ENCODE measurements around the gene EXT2. TPM values are rescaled to one million over a fixed set of nuclear protein-coding genes. Genes with fewer than 3 reads are reported as not detected.

Gene EXT2
- total RNA-seq = 106 to 116 TPM (median 108 TPM) in 3 replicates
- long read RNA-seq, transcript EXT2-210 (14 exons, 3,136 nt) = major isoform, 230 of 275 reads
- long read RNA-seq, partial matches to known transcripts = 15 of 275 reads
- long read RNA-seq, other reads (novel, unspliced or antisense) = 29 of 275 reads

DNA sequence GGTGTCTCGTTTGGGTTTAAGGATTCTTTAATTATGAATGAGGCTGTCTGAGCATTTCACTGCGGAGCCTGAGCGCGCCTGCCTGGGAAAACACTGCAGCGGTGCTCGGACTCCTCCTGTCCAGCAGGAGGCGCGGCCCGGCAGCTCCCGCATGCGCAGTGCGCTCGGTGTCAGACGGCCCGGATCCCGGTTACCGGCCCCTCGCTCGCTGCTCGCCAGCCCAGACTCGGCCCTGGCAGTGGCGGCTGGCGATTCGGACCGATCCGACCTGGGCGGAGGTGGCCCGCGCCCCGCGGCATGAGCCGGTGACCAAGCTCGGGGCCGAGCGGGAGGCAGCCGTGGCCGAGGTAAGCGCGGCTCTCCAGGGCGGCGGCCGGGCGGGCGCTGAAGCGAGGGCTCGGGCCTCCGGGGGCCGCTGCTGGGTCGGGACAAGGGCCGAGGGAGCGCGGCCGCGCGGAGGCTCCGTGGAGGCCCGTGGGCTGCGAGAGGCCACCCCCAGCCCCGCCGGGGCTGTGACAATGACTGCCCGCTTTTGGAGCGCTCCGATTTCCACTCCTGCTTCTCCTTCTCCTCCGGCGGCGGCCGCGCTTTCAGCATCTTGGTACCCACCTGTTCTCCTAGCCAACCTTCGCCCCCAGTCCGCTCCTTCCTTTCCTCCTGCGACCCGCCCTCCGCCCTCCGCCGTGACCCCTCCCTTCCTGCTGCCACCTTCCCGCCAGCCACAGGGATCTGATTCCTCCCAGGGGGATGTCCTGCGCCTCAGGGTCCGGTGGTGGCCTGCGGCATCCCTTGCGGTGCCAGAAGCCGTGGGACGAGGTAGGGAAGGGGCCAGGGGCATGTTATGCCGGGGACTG, at the start of gene EXT2:
EXT2 (plus strand) TSS at position 173 of the 854 bp plus-strand sequence. CDS start 12,035 bp downstream, outside the sequence.
- peak; percentile 96 for DNase-seq (ENCODE audit: low spot score)
- no peaks in the 10 kb centered on the region for H3K9me3 Mint-ChIP-seq (ENCODE audit: low read depth)
- peak within 1 kb of the TSS; percentile 32 for H3K27ac Mint-ChIP-seq (ENCODE audit: unreplicated experiment)
- peaks cover 17% of the 10 kb centered on the region for H3K27me3 Mint-ChIP-seq (ENCODE audit: low read depth)
- H3K4me1 Mint-ChIP-seq (ENCODE audit: low read depth) = peaks cover 22% of the 10 kb centered on the region
- TF ChIP-seq, protein P1, sequence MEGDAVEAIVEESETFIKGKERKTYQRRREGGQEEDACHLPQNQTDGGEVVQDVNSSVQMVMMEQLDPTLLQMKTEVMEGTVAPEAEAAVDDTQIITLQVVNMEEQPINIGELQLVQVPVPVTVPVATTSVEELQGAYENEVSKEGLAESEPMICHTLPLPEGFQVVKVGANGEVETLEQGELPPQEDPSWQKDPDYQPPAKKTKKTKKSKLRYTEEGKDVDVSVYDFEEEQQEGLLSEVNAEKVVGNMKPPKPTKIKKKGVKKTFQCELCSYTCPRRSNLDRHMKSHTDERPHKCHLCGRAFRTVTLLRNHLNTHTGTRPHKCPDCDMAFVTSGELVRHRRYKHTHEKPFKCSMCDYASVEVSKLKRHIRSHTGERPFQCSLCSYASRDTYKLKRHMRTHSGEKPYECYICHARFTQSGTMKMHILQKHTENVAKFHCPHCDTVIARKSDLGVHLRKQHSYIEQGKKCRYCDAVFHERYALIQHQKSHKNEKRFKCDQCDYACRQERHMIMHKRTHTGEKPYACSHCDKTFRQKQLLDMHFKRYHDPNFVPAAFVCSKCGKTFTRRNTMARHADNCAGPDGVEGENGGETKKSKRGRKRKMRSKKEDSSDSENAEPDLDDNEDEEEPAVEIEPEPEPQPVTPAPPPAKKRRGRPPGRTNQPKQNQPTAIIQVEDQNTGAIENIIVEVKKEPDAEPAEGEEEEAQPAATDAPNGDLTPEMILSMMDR (IDR thresholded peaks at IDR 0.05) = peak; percentile 91
- H3K4me3 Mint-ChIP-seq (ENCODE audit: unreplicated experiment) = peak within 1 kb of the TSS; percentile 83
- no peaks in the 10 kb centered on the region for H3K36me3 Mint-ChIP-seq (ENCODE audit: low read depth)

GRCh38 chr11:44046182-44046581, 49.3 kb upstream of the EXT2 start:
- no peak overlapping the region for H3K4me3 Mint-ChIP-seq (ENCODE audit: unreplicated experiment)
- no peak for DNase-seq (ENCODE audit: low spot score)
- no peaks in the 10 kb centered on the region for H3K4me1 Mint-ChIP-seq (ENCODE audit: low read depth)
- TF ChIP-seq, protein P1 (IDR thresholded peaks at IDR 0.05) = no peak
- H3K27ac Mint-ChIP-seq (ENCODE audit: unreplicated experiment) = no peak overlapping the region
- H3K36me3 Mint-ChIP-seq (ENCODE audit: low read depth) = no peaks in the 10 kb centered on the region
- H3K9me3 Mint-ChIP-seq (ENCODE audit: low read depth) = peaks cover 3% of the 10 kb centered on the region
- H3K27me3 Mint-ChIP-seq (ENCODE audit: low read depth) = peaks cover 9% of the 10 kb centered on the region

- DNase-seq (ENCODE audit: low spot score) = no peak
- TF ChIP-seq, protein P1 (IDR thresholded peaks at IDR 0.05) = no peak
- H3K27ac Mint-ChIP-seq (ENCODE audit: unreplicated experiment) = no peak overlapping the region
- H3K9me3 Mint-ChIP-seq (ENCODE audit: low read depth) = no peaks in the 10 kb centered on the region
- peaks cover 9% of the 10 kb centered on the region for H3K27me3 Mint-ChIP-seq (ENCODE audit: low read depth)
- no peaks in the 10 kb centered on the region for H3K36me3 Mint-ChIP-seq (ENCODE audit: low read depth)
- no peak overlapping the region for H3K4me3 Mint-ChIP-seq (ENCODE audit: unreplicated experiment)
- no peaks in the 10 kb centered on the region for H3K4me1 Mint-ChIP-seq (ENCODE audit: low read depth)
These were observed 48.2 kb upstream of the EXT2 start for GRCh38 chr11:44047298-44047697.

DNA sequence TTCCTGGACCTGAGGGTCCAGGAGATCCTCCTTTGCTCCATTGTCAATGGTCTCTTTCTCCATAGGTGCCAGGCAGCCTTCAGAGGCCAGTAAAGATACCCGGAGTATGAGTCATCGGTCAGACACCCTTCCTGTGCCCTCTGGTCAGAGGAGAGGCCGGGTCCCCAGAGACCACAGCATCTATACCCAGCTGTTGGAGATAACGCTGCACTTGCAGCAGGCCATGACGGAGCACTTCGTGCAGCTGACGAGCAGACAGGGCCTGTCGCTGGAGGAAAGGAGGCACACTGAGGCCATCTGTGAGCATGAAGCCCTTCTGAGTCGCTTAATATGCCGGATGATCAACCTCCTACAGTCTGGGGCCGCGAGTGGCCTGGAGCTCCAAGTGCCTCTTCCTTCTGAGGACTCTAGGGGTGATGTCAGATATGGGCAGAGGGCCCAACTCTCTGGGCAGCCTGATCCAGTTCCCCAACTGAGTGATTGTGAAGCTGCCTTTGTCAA, 47.5 kb upstream of the EXT2 start, which contains the start of gene ACCSL:
ACCSL (plus strand) TSS at position 51 of the 501 bp plus-strand sequence; CDS start at position 107, 56 bp downstream.
- DNase-seq (ENCODE audit: low spot score) = no peak
- Mint-ChIP-seq H3K27me3 (ENCODE audit: low read depth) (peaks cover 9% of the 10 kb centered on the region), H3K4me1 (ENCODE audit: low read depth) (no peaks in the 10 kb centered on the region), H3K9me3 (ENCODE audit: low read depth) (no peaks in the 10 kb centered on the region), H3K4me3 (ENCODE audit: unreplicated experiment) (no peak within 1 kb of the TSS), H3K36me3 (ENCODE audit: low read depth) (no peaks in the 10 kb centered on the region), H3K27ac (ENCODE audit: unreplicated experiment) (no peak within 1 kb of the TSS)
- TF ChIP-seq, protein P1 (IDR thresholded peaks at IDR 0.05) = no peak

GRCh38 chr11:44049832-44050231, 45.6 kb upstream of the EXT2 start:
- Mint-ChIP-seq H3K4me1 (ENCODE audit: low read depth) (no peaks in the 10 kb centered on the region), H3K4me3 (ENCODE audit: unreplicated experiment) (no peak overlapping the region), H3K27me3 (ENCODE audit: low read depth) (peaks cover 4% of the 10 kb centered on the region), H3K36me3 (ENCODE audit: low read depth) (no peaks in the 10 kb centered on the region), H3K9me3 (ENCODE audit: low read depth) (no peaks in the 10 kb centered on the region), H3K27ac (ENCODE audit: unreplicated experiment) (no peak overlapping the region)
- TF ChIP-seq, protein P1 (IDR thresholded peaks at IDR 0.05) = no peak
- no peak for DNase-seq (ENCODE audit: low spot score)
